ENCODE data around the gene KDM2A. TPM values are rescaled to one million over a fixed set of nuclear protein-coding genes. Genes with fewer than 3 reads are reported as not detected.
A peak's percentile ranks its signal among the peaks of the same experiment; 100 is the strongest.

The KDM2A gene
- total and polyA plus RNA-seq, 2 of the 13 experiments (the other 11 are each of a cell fraction or from before 2014, with no cell fraction given), result 31.3 to 31.4 TPM

DNA sequence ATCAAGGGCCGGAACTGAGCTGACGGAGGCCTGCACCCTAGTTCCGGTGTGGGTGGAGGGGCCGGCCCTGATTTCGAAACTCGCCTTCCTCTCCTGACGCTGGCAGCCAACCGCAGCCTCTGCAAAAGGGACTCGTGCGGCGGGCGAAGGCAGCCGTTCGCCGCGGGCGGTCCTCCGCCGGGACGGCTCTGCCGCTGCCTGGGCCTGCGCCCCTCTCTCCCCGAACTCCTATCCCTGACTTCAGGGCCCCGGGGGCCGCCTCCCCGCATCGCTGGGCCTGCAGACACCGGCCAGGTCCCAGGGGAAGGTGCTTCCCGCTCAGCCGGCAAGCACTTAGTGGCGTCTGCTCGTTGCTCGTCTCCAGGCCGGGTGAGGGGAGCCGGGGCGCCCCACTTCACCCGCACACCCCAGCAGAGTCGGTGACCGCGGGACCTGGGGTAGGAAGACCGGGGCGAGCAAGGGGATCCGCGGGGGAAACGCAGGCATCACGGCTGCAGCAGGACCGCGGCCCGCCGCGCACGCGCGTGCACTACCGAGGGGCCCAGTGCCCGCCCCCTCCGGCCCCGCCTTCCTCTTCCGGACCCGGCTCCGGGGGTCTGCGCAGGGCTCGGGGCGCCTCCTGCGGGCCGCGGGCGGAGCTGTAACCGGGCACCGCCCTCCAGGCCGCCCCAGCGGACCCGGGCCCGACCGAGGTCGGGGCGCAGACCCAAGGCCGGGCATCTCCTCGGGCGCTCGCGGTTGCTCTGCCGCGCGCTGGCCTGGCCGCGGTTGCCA, 169.6 kb downstream of the KDM2A start (continued):
- peak; percentile 93; the same call in 1 of the 2 replicates for TF ChIP-seq PAX8 (CRISPR knock-in tag; IDR thresholded peaks at IDR 0.05; ENCODE audit: borderline replicate concordance)
- peak; percentile 78 for TF ChIP-seq ERF (CRISPR knock-in tag; IDR thresholded peaks at IDR 0.05)
- TF ChIP-seq NFIB (CRISPR knock-in tag; IDR thresholded peaks at IDR 0.05; ENCODE audit: borderline replicate concordance), result no peak
- TF ChIP-seq ZNF672 (CRISPR knock-in tag; IDR thresholded peaks at IDR 0.05), result no peak
- TF ChIP-seq, protein P1, sequence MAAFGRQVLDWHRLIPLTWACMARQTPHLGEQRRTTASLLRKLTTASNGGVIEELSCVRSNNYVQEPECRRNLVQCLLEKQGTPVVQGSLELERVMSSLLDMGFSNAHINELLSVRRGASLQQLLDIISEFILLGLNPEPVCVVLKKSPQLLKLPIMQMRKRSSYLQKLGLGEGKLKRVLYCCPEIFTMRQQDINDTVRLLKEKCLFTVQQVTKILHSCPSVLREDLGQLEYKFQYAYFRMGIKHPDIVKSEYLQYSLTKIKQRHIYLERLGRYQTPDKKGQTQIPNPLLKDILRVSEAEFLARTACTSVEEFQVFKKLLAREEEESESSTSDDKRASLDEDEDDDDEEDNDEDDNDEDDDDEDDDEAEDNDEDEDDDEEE (CRISPR knock-in tag; IDR thresholded peaks at IDR 0.05), result no peak
- no peak for TF ChIP-seq TCF12 (IDR thresholded peaks at IDR 0.05)
- TF ChIP-seq TCF12 (CRISPR knock-in tag; IDR thresholded peaks at IDR 0.05), result peak; percentile 88
- TF ChIP-seq, protein P2, sequence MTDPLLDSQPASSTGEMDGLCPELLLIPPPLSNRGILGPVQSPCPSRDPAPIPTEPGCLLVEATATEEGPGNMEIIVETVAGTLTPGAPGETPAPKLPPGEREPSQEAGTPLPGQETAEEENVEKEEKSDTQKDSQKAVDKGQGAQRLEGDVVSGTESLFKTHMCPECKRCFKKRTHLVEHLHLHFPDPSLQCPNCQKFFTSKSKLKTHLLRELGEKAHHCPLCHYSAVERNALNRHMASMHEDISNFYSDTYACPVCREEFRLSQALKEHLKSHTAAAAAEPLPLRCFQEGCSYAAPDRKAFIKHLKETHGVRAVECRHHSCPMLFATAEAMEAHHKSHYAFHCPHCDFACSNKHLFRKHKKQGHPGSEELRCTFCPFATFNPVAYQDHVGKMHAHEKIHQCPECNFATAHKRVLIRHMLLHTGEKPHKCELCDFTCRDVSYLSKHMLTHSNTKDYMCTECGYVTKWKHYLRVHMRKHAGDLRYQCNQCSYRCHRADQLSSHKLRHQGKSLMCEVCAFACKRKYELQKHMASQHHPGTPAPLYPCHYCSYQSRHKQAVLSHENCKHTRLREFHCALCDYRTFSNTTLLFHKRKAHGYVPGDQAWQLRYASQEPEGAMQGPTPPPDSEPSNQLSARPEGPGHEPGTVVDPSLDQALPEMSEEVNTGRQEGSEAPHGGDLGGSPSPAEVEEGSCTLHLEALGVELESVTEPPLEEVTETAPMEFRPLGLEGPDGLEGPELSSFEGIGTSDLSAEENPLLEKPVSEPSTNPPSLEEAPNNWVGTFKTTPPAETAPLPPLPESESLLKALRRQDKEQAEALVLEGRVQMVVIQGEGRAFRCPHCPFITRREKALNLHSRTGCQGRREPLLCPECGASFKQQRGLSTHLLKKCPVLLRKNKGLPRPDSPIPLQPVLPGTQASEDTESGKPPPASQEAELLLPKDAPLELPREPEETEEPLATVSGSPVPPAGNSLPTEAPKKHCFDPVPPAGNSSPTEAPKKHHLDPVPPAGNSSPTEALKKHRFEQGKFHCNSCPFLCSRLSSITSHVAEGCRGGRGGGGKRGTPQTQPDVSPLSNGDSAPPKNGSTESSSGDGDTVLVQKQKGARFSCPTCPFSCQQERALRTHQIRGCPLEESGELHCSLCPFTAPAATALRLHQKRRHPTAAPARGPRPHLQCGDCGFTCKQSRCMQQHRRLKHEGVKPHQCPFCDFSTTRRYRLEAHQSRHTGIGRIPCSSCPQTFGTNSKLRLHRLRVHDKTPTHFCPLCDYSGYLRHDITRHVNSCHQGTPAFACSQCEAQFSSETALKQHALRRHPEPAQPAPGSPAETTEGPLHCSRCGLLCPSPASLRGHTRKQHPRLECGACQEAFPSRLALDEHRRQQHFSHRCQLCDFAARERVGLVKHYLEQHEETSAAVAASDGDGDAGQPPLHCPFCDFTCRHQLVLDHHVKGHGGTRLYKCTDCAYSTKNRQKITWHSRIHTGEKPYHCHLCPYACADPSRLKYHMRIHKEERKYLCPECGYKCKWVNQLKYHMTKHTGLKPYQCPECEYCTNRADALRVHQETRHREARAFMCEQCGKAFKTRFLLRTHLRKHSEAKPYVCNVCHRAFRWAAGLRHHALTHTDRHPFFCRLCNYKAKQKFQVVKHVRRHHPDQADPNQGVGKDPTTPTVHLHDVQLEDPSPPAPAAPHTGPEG (CRISPR knock-in tag; IDR thresholded peaks at IDR 0.05), result peak; percentile 80
- TF ChIP-seq, protein P3, sequence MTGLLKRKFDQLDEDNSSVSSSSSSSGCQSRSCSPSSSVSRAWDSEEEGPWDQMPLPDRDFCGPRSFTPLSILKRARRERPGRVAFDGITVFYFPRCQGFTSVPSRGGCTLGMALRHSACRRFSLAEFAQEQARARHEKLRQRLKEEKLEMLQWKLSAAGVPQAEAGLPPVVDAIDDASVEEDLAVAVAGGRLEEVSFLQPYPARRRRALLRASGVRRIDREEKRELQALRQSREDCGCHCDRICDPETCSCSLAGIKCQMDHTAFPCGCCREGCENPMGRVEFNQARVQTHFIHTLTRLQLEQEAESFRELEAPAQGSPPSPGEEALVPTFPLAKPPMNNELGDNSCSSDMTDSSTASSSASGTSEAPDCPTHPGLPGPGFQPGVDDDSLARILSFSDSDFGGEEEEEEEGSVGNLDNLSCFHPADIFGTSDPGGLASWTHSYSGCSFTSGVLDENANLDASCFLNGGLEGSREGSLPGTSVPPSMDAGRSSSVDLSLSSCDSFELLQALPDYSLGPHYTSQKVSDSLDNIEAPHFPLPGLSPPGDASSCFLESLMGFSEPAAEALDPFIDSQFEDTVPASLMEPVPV (CRISPR knock-in tag; IDR thresholded peaks at IDR 0.05), result peak; percentile 90; the same call in 1 of the 2 replicates
- TF ChIP-seq TCF7 (IDR thresholded peaks at IDR 0.05; ENCODE audit: low read depth), result no peak
- TF ChIP-seq ZMYM4 (CRISPR knock-in tag; IDR thresholded peaks at IDR 0.05), result peak; percentile 41; the same call in 1 of the 2 replicates
- TF ChIP-seq RORA (CRISPR knock-in tag; IDR thresholded peaks at IDR 0.05), result no peak
- no peak for TF ChIP-seq MAFF (IDR thresholded peaks at IDR 0.05; ENCODE audit: low read depth, low read length)
- TF ChIP-seq ZNF775 (CRISPR knock-in tag; IDR thresholded peaks at IDR 0.05; ENCODE audit: borderline replicate concordance), result no peak
- peak; percentile 57; the same call in 1 of the 2 replicates for TF ChIP-seq ZNF605 (CRISPR knock-in tag; IDR thresholded peaks at IDR 0.05)
- peak; percentile 75; the same call in 1 of the 2 replicates for TF ChIP-seq ZNF766 (CRISPR knock-in tag; IDR thresholded peaks at IDR 0.05; ENCODE audit: borderline replicate concordance)
- TF ChIP-seq NFE2L2 (IDR thresholded peaks at IDR 0.05; ENCODE audit: low read length), result no peak
- TF ChIP-seq KLF12 (CRISPR knock-in tag; IDR thresholded peaks at IDR 0.05; ENCODE audit: borderline replicate concordance), result peak; percentile 41; the same call in 1 of the 2 replicates
- TF ChIP-seq RARG (CRISPR knock-in tag; IDR thresholded peaks at IDR 0.05; ENCODE audit: low read depth), result no peak
- TF ChIP-seq ZNF441 (CRISPR knock-in tag; IDR thresholded peaks at IDR 0.05; ENCODE audit: borderline replicate concordance), result 0 out of 2 replicates have a peak, but pooled peaks have one; percentile 45
